Measurements from ENCODE around the gene CCN5. TPM values are rescaled to one million over a fixed set of nuclear protein-coding genes. Genes with fewer than 3 reads are reported as not detected.

The CCN5 gene
- total and polyA plus RNA-seq, 2 of the 8 experiments (the other 6 are each of a cell fraction or from before 2014, with no cell fraction given), result not detected

DNA sequence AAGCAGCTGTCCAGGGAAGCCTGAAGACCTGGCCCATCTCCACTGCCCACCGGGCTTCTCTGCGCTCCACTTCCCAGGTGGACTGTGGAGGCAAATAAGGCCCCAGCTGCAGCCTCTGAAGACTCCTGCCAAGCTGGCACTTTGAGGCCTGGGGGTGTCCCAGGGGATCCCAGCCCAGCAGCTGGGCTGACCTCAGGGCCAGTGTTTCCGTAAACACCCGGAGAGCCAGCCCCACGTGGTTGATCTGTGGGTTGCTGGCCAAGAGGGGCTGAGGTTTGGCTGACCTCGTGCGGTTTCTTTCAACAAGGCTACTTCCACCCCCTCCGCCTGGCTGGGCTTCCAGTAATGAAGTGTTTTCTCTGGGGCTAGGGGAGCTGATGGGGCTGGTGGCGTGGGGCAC lies 12.4 kb upstream of the CCN5 start:
- H4K20me1 ChIP-seq (replicated peaks in 1 of 2; ENCODE audit: control insufficient read depth in 1 of 2, insufficient read depth in 2 of 2, low read length in 2 of 2), result no peaks in the 10 kb centered on the region
- no peak overlapping the region for H2BK120ac ChIP-seq (replicated peaks; ENCODE audit: low read depth, low read length)
- 86% methylated on average over 4 of the region's 9 CpGs; no CpG with 5 or more reads in 1 of the 2 experiments for WGBS, 2 experiments (ENCODE audit: extremely low coverage in 1 of 2, insufficient coverage in 1 of 2, insufficient read length in 1 of 2, insufficient replicate concordance in 2 of 2, low coverage in 1 of 2, low lambda C conversion rate in 2 of 2, missing lambda C conversion rate in 1 of 2)
- POLR2A ChIA-PET (ENCODE audit: partially characterized antibody), result interaction anchor here (1.0 kb wide), 1 partner anchor 12 kb away, joined by 3 read pairs; the partner anchor contains the start of gene CCN5
- no peaks in the 10 kb centered on the region for H3K9me3 ChIP-seq (ENCODE audit: insufficient read depth in 2 of 2, low read depth in 1 of 2, low read length in 1 of 2)
- H4K91ac ChIP-seq (replicated peaks; ENCODE audit: insufficient read length, low read length), result no peak overlapping the region
- no peaks in the 10 kb centered on the region for H3K79me1 ChIP-seq (ENCODE audit: low read depth, low read length)
- no peaks in the 10 kb centered on the region for H3K79me2 ChIP-seq (ENCODE audit: control insufficient read depth in 1 of 2, insufficient read depth in 2 of 2, low read length in 2 of 2)
- no peak overlapping the region for H3K4me3 ChIP-seq (ENCODE audit: extremely low read depth in 1 of 4, insufficient read depth in 2 of 4, low read depth in 3 of 4, low read length in 4 of 4)
- H3K18ac ChIP-seq (ENCODE audit: extremely low read depth, low read length), result no peak overlapping the region
- H3K4me2 ChIP-seq (ENCODE audit: insufficient read depth in 1 of 2, low read depth in 2 of 2, low read length in 2 of 2), result no peak overlapping the region
- no peak overlapping the region; the same call in 1 of the 2 replicates for H3K27ac ChIP-seq (ENCODE audit: low read depth, low read length)
- H3K9ac ChIP-seq (replicated peaks in 1 of 4; ENCODE audit: extremely low read depth in 1 of 4, low read depth in 3 of 4, low read length in 3 of 4), result no peak overlapping the region
- no peak overlapping the region for H3K4ac ChIP-seq (replicated peaks; ENCODE audit: insufficient read length, low read depth, low read length)
- H4K8ac ChIP-seq (ENCODE audit: extremely low read depth, insufficient read depth, low read length), result no peak overlapping the region
- H3K4me1 ChIP-seq (replicated peaks in 1 of 4; ENCODE audit: control insufficient read depth in 3 of 4, insufficient read depth in 4 of 4, low read length in 3 of 4), result peaks cover 0 to 14% (median 10%) of the 10 kb centered on the region in 4 experiments; a peak in 6 of 7 replicates
- DNase-seq (ENCODE audit: low read depth in 1 of 2, low spot score in 2 of 2) (no peak), FAIRE-seq (no peak)
- H3K23ac ChIP-seq (ENCODE audit: insufficient read length), result no peak overlapping the region
- no peaks in the 10 kb centered on the region for H3K27me3 ChIP-seq (replicated peaks in 1 of 4; ENCODE audit: control insufficient read depth in 3 of 4, extremely low read depth in 1 of 4, insufficient read depth in 3 of 4, low read length in 3 of 4)
- no peak overlapping the region for H2AFZ ChIP-seq (ENCODE audit: low read length)
- no peak overlapping the region for H4K5ac ChIP-seq (ENCODE audit: insufficient read length, low read depth, low read length)
- no peaks in the 10 kb centered on the region; the same call in 1 of the 2 replicates for H3K23me2 ChIP-seq (ENCODE audit: low read depth, low read length)
- no peak overlapping the region for H3K14ac ChIP-seq (ENCODE audit: insufficient read length)
- H3K36me3 ChIP-seq (ENCODE audit: control insufficient read depth in 2 of 4, insufficient read depth in 4 of 4, low read length in 3 of 4), result no peaks in the 10 kb centered on the region
- H2BK5ac ChIP-seq (ENCODE audit: low read depth, low read length), result no peak overlapping the region
- H2AK5ac ChIP-seq (ENCODE audit: low read depth, low read length), result no peak overlapping the region
- 0 out of 2 replicates have a peak overlapping the region, but pooled peaks have one; percentile 27 for H2BK12ac ChIP-seq (ENCODE audit: low read depth, low read length)
- H3K56ac ChIP-seq (replicated peaks; ENCODE audit: insufficient read length, low read depth, low read length), result no peak overlapping the region
- no peak overlapping the region for H2BK15ac ChIP-seq (ENCODE audit: low read length)
- CTCF ChIA-PET (ENCODE audit: partially characterized antibody), result interaction anchor here (0.6 to 8.6 kb wide), 5 partner anchors 8 to 48 kb away, joined by 3 to 180 read pairs (median 6); partner anchors contain the start of gene CCN5
- H2BK20ac ChIP-seq (ENCODE audit: low read length), result no peak overlapping the region
- TF ChIP-seq BRCA1 (IDR thresholded peaks at IDR 0.05; ENCODE audit: low read depth, low read length) (no peak), MAFK (IDR thresholded peaks at IDR 0.05; ENCODE audit: low read depth, low read length) (no peak), KDM5A (IDR thresholded peaks at IDR 0.05; ENCODE audit: low read length) (no peak), POU5F1 (IDR thresholded peaks at IDR 0.05; ENCODE audit: low read depth, low read length) (no peak), CEBPB (IDR thresholded peaks at IDR 0.05; ENCODE audit: low read depth, low read length) (no peak), SP4 (IDR thresholded peaks at IDR 0.05; ENCODE audit: low read length) (no peak), EZH2 (IDR thresholded peaks at IDR 0.05; ENCODE audit: low read depth, low read length, severe bottlenecking) (no peak)
- TF ChIP-seq, protein P1, sequence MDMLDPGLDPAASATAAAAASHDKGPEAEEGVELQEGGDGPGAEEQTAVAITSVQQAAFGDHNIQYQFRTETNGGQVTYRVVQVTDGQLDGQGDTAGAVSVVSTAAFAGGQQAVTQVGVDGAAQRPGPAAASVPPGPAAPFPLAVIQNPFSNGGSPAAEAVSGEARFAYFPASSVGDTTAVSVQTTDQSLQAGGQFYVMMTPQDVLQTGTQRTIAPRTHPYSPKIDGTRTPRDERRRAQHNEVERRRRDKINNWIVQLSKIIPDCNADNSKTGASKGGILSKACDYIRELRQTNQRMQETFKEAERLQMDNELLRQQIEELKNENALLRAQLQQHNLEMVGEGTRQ (IDR thresholded peaks at IDR 0.05; ENCODE audit: low read length), result no peak
- TF ChIP-seq, protein P2, sequence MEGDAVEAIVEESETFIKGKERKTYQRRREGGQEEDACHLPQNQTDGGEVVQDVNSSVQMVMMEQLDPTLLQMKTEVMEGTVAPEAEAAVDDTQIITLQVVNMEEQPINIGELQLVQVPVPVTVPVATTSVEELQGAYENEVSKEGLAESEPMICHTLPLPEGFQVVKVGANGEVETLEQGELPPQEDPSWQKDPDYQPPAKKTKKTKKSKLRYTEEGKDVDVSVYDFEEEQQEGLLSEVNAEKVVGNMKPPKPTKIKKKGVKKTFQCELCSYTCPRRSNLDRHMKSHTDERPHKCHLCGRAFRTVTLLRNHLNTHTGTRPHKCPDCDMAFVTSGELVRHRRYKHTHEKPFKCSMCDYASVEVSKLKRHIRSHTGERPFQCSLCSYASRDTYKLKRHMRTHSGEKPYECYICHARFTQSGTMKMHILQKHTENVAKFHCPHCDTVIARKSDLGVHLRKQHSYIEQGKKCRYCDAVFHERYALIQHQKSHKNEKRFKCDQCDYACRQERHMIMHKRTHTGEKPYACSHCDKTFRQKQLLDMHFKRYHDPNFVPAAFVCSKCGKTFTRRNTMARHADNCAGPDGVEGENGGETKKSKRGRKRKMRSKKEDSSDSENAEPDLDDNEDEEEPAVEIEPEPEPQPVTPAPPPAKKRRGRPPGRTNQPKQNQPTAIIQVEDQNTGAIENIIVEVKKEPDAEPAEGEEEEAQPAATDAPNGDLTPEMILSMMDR (IDR thresholded peaks at IDR 0.05; ENCODE audit: control extremely low read depth in 1 of 3, insufficient read depth in 1 of 3, low read depth in 1 of 3, low read length in 3 of 3), result no peak

Data from H1 (cell line).